GM19372 (cell line): ENCODE measurements around the gene BAIAP2.
"Not testable (repeated sequence)": the region's sequence is repeated elsewhere in the genome, so short reads cannot be mapped to it uniquely, and the experiment has no call there.

ENCODE experiments used
- ATAC-seq: cut with Tn5 transposase; IDR thresholded peaks from one replicate; pipeline ENCODE4 v1.9.1; 2021; ENCODE audit warnings: mild to moderate bottlenecking, low read depth, moderate library complexity; ENCODE audit not compliant: unreplicated experiment

BAIAP2 gene

GRCh38 chr17:81020767-81021497 is 14.0 kb upstream of the BAIAP2 start:
- no peak for ATAC-seq

GRCh38 chr17:81021531-81022343 is 13.2 kb upstream of the BAIAP2 start:
- ATAC-seq, result no peak

- ATAC-seq, result no peak
These were observed 12.6 kb upstream of the BAIAP2 start for GRCh38 chr17:81022344-81022676.

GRCh38 chr17:81025065-81025740 is 9.7 kb upstream of the BAIAP2 start:
- no peak for ATAC-seq

GRCh38 chr17:81025741-81026129 is 9.2 kb upstream of the BAIAP2 start:
- no peak for ATAC-seq

- no peak for ATAC-seq
These were observed 8.5 kb upstream of the BAIAP2 start for GRCh38 chr17:81026266-81027036.

GRCh38 chr17:81027038-81027437 is 7.9 kb upstream of the BAIAP2 start:
- no peak for ATAC-seq

- ATAC-seq, result no peak
These were observed 7.1 kb upstream of the BAIAP2 start for GRCh38 chr17:81027591-81028505.

- no peak for ATAC-seq
These were observed 6.5 kb upstream of the BAIAP2 start for GRCh38 chr17:81028506-81028858.

GRCh38 chr17:81029859-81030258 is 5.1 kb upstream of the BAIAP2 start:
- no peak for ATAC-seq

GRCh38 chr17:81030312-81030711 is 4.6 kb upstream of the BAIAP2 start:
- ATAC-seq, result not testable (repeated sequence)

- no peak for ATAC-seq
These were observed 4.0 kb upstream of the BAIAP2 start for GRCh38 chr17:81030741-81031565.

GRCh38 chr17:81031566-81032550 is 3.1 kb upstream of the BAIAP2 start:
- no peak for ATAC-seq

- ATAC-seq, result no peak
These were observed 2.1 kb upstream of the BAIAP2 start for GRCh38 chr17:81032641-81033480.

GRCh38 chr17:81033535-81034167 is 1.3 kb upstream of the BAIAP2 start:
- no peak for ATAC-seq

- peak; percentile 2 for ATAC-seq
These were observed 678 bp upstream of the BAIAP2 start for GRCh38 chr17:81034168-81034777.
